CD14-positive monocyte (primary cell): ENCODE results near the gene AKAP3. TPM values are rescaled to one million over a fixed set of nuclear protein-coding genes. Genes with fewer than 3 reads are reported as not detected.

Experiments
- DNase-seq, 3 donors: peaks; one replicate each; pipeline ENCODE4 v3.0.0-alpha.2; 2011 to 2022
- H2AFZ ChIP-seq: 2 replicates; pipeline ENCODE4 v1.6.0; 2012; ENCODE audit warnings: mild to moderate bottlenecking, low read depth, low read length, inconsistent platforms; ENCODE audit not compliant: insufficient read depth, poor library complexity, severe bottlenecking
- H3K27ac ChIP-seq, 2 donors: 1 replicate in 1 of 2; 2 replicates in 1 of 2; pipeline ENCODE4 v1.5.1; 2012 to 2013; ENCODE audit warnings: low read length in 2 of 2, control low read depth in 1 of 2, inconsistent platforms in 1 of 2, low read depth in 1 of 2, mild to moderate bottlenecking in 1 of 2
- H3K27me3 ChIP-seq, 2 donors: one replicate each; pipeline versions ENCODE4 v1.6.0 to v1.6.1; 2011 to 2013; ENCODE audit warnings: low read length in 2 of 2; ENCODE audit not compliant: control insufficient read depth in 2 of 2, insufficient read depth in 2 of 2
- H3K36me3 ChIP-seq, 2 donors: replicated peaks in 1 of 2; 1 replicate in 1 of 2; 2 replicates in 1 of 2; pipeline versions ENCODE4 v1.5.1 to v1.6.1; 2012 to 2013; ENCODE audit warnings: low read length in 2 of 2, control low read depth in 1 of 2, inconsistent platforms in 1 of 2, mild to moderate bottlenecking in 1 of 2; ENCODE audit not compliant: insufficient read depth in 2 of 2, control insufficient read depth in 1 of 2
- H3K4me1 ChIP-seq, 2 donors: 1 replicate in 1 of 2; 2 replicates in 1 of 2; pipeline versions ENCODE4 v1.5.1 to v1.6.1; 2012 to 2013; ENCODE audit warnings: low read length in 2 of 2, control low read depth in 1 of 2, inconsistent platforms in 1 of 2, mild to moderate bottlenecking in 1 of 2, moderate library complexity in 1 of 2; ENCODE audit not compliant: insufficient read depth in 2 of 2, control insufficient read depth in 1 of 2
- H3K4me2 ChIP-seq: replicated peaks from 2 replicates; pipeline ENCODE3; 2012; ENCODE audit warnings: low read length, moderate library complexity, mild to moderate bottlenecking; ENCODE audit not compliant: poor library complexity, severe bottlenecking; ENCODE audit errors: extremely low read depth
- H3K4me3 ChIP-seq, 3 experiments: fragments of 200-600 bp in 1 of 3; sonication (generic) in 1 of 3; replicated peaks in 1 of 3; 1 replicate in 2 of 3; 2 replicates in 1 of 3; pipeline ENCODE4 v1.5.1; 2011 to 2013; ENCODE audit warnings: low read length in 3 of 3, mild to moderate bottlenecking in 3 of 3, control low read depth in 2 of 3, low read depth in 2 of 3, inconsistent platforms in 1 of 3, moderate library complexity in 1 of 3
- H3K79me2 ChIP-seq: 2 replicates; pipeline ENCODE4 v1.6.0; 2012; ENCODE audit warnings: mild to moderate bottlenecking, control low read depth, inconsistent platforms, low read length, moderate library complexity; ENCODE audit not compliant: insufficient read depth
- H3K9ac ChIP-seq: 2 replicates; pipeline ENCODE4 v1.6.0; 2017; ENCODE audit warnings: low read length, mild to moderate bottlenecking; ENCODE audit not compliant: insufficient read depth, poor library complexity, severe bottlenecking
- H3K9me3 ChIP-seq, 2 donors: replicated peaks in 1 of 2; 1 replicate in 1 of 2; 2 replicates in 1 of 2; pipeline versions ENCODE4 v1.5.1 to v1.6.1; 2012 to 2013; ENCODE audit warnings: low read length in 2 of 2, control low read depth in 1 of 2; ENCODE audit not compliant: control insufficient read depth in 1 of 2, insufficient read depth in 1 of 2
- H4K20me1 ChIP-seq: 2 replicates; pipeline ENCODE4 v1.6.0; 2012; ENCODE audit warnings: mild to moderate bottlenecking, low read length, control low read depth, moderate library complexity; ENCODE audit not compliant: insufficient read depth
- H3K27ac Mint-ChIP-seq, 7 donors: one replicate each; pipeline ENCODE4 v1.8.0; 2020; ENCODE audit warnings: mild to moderate bottlenecking in 7 of 7, mixed read lengths in 7 of 7, moderate library complexity in 6 of 7, inconsistent platforms in 2 of 7
- H3K27me3 Mint-ChIP-seq, 3 donors: one replicate each; pipeline ENCODE4 v1.8.0; 2021 to 2022; ENCODE audit warnings: low read depth in 3 of 3, mild to moderate bottlenecking in 3 of 3, mixed read lengths in 3 of 3, moderate library complexity in 3 of 3, inconsistent platforms in 1 of 3
- H3K36me3 Mint-ChIP-seq, 2 donors: one replicate each; pipeline ENCODE4 v1.8.0; 2020; ENCODE audit warnings: mixed read lengths in 2 of 2, inconsistent platforms in 1 of 2, mild to moderate bottlenecking in 1 of 2
- H3K4me1 Mint-ChIP-seq: one replicate; pipeline ENCODE4 v1.8.0; 2020; ENCODE audit warnings: mild to moderate bottlenecking, mixed read lengths
- H3K4me3 Mint-ChIP-seq, 2 donors: one replicate each; pipeline ENCODE4 v1.8.0; 2020; ENCODE audit warnings: mild to moderate bottlenecking in 2 of 2, mixed read lengths in 2 of 2, moderate library complexity in 1 of 2
- H3K9me3 Mint-ChIP-seq, 7 donors: one replicate each; pipeline ENCODE4 v1.8.0; 2020 to 2022; ENCODE audit warnings: mixed read lengths in 7 of 7, mild to moderate bottlenecking in 6 of 7, moderate library complexity in 6 of 7, inconsistent platforms in 2 of 7
- WGBS: methylation state at CpG from one replicate; pipeline ENCODE4 v1.1.5; 2013; ENCODE audit warnings: missing lambda C conversion rate; ENCODE audit not compliant: insufficient coverage; 5-methylcytosine and 5-hydroxymethylcytosine counted together
- intact Hi-C, 2 donors: fragments of 100-400 bp; cut with micrococcal nuclease; formaldehyde crosslinking; loops; one replicate each; pipeline versions ENCODE4 v1.15.0 to v1.15.1; 2023
- polyA plus RNA-seq, 3 donors: library from polyadenylated mRNA; depleted of rRNA in 1 of 3; unstranded in 2 of 3; stranded (reverse) in 1 of 3; fragments of 300-500 nt in 2 of 3; fragments of >200 nt in 1 of 3; fragmentation: Illumina TruSeq in 2 of 3; gene quantifications; 1 replicate in 2 of 3; 2 replicates in 1 of 3; pipeline ENCODE4 v1.2.3, GENCODE V29; 2012 to 2021
- TF ChIP-seq, protein P1 (sequence below): fragments of 200-600 bp; IDR thresholded peaks from one replicate; pipeline ENCODE4 v1.8.0; 2022; ENCODE audit warnings: antibody characterized with exemption, mild to moderate bottlenecking

AKAP3 gene
- polyA plus RNA-seq, 3 donors, result 0.08 TPM; not detected in 2

DNA sequence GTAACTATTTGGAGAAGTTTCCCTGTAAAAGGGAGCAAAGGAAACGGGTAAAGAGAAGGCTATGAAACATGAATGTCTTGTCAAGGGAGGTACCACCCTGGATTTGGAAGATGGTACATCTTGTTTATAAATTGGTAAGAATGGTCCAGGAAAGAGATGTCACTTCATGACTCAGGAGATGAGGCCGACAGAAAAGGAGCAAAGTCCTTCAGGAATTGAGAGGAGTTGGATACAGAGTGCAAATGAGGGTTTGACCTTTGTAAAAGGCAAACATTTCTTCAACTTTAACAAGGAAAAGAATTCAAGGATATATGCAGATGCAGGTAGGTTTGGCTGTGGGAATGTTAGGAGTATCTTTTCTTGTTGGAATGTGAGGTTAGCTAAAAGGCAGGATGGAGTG lies 30.9 kb upstream of the AKAP3 start:
- H4K20me1 ChIP-seq, result no peaks in the 10 kb centered on the region
- H3K4me3 ChIP-seq, result no peak overlapping the region
- Mint-ChIP-seq H3K4me1 (no peaks in the 10 kb centered on the region), H3K4me3 (no peak overlapping the region), H3K27ac (peak overlapping the region in 1 of 7 donors; percentile 4), H3K27me3 (peaks cover 0 to 2% (median 1%) of the 10 kb centered on the region in 3 donors), H3K36me3 (peaks cover 37% of the 10 kb centered on the region in 2 donors), H3K9me3 (peaks cover 0 to 4% (median 0%) of the 10 kb centered on the region in 7 donors)
- no peak overlapping the region for H3K27ac ChIP-seq
- H3K4me2 ChIP-seq, result no peak overlapping the region
- peaks cover 28 to 45% of the 10 kb centered on the region in 2 donors for H3K36me3 ChIP-seq
- H3K4me1 ChIP-seq, result no peaks in the 10 kb centered on the region
- no peaks in the 10 kb centered on the region for H3K9me3 ChIP-seq
- no peak for DNase-seq
- no peaks in the 10 kb centered on the region for H3K79me2 ChIP-seq
- no peak overlapping the region for H3K9ac ChIP-seq
- no peaks in the 10 kb centered on the region for H3K27me3 ChIP-seq
- H2AFZ ChIP-seq, result no peak overlapping the region
- intact Hi-C loops, result no loop called here
- TF ChIP-seq, protein P1, sequence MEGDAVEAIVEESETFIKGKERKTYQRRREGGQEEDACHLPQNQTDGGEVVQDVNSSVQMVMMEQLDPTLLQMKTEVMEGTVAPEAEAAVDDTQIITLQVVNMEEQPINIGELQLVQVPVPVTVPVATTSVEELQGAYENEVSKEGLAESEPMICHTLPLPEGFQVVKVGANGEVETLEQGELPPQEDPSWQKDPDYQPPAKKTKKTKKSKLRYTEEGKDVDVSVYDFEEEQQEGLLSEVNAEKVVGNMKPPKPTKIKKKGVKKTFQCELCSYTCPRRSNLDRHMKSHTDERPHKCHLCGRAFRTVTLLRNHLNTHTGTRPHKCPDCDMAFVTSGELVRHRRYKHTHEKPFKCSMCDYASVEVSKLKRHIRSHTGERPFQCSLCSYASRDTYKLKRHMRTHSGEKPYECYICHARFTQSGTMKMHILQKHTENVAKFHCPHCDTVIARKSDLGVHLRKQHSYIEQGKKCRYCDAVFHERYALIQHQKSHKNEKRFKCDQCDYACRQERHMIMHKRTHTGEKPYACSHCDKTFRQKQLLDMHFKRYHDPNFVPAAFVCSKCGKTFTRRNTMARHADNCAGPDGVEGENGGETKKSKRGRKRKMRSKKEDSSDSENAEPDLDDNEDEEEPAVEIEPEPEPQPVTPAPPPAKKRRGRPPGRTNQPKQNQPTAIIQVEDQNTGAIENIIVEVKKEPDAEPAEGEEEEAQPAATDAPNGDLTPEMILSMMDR, result no peak
- 100% methylated on average over 1 of the region's 2 CpGs for WGBS

GRCh38 chr12:4665236-4665635 lies 16.4 kb upstream of the AKAP3 start:
- Histone ChIP-seq H3K4me3 (no peak overlapping the region), H3K4me1 (no peaks in the 10 kb centered on the region), H3K9ac (no peak overlapping the region), H2AFZ (no peak overlapping the region), H3K36me3 (peaks cover 89 to 100% of the 10 kb centered on the region in 2 donors), H3K4me2 (no peak overlapping the region), H3K79me2 (no peaks in the 10 kb centered on the region), H3K9me3 (no peaks in the 10 kb centered on the region), H4K20me1 (peaks cover 4% of the 10 kb centered on the region), H3K27me3 (no peaks in the 10 kb centered on the region), H3K27ac (no peak overlapping the region)
- intact Hi-C loops, result no loop called here
- TF ChIP-seq, protein P1, result no peak
- H3K4me3 Mint-ChIP-seq, result no peak overlapping the region
- no peaks in the 10 kb centered on the region for H3K27me3 Mint-ChIP-seq
- peaks cover 0 to 2% (median 0%) of the 10 kb centered on the region in 7 donors for H3K9me3 Mint-ChIP-seq
- peaks cover 62 to 80% of the 10 kb centered on the region in 2 donors for H3K36me3 Mint-ChIP-seq
- peaks cover 10% of the 10 kb centered on the region for H3K4me1 Mint-ChIP-seq
- H3K27ac Mint-ChIP-seq, result peak overlapping the region in 1 of 7 donors; percentile 13
- WGBS, result no CpG with 5 or more reads among the region's 3 CpGs
- DNase-seq, result no peak
